Measurements from ENCODE around the gene CIDEC. TPM values are rescaled to one million over a fixed set of nuclear protein-coding genes. Genes with fewer than 3 reads are reported as not detected.
A peak's percentile ranks its signal among the peaks of the same experiment; 100 is the strongest.
"Not testable (repeated sequence)": the region's sequence is repeated elsewhere in the genome, so short reads cannot be mapped to it uniquely, and the experiment has no call there.

CIDEC gene
- total RNA-seq, 2 experiments from 2014 or later: not detected

- H3K4me3 Mint-ChIP-seq; H3K36me3 Mint-ChIP-seq (ENCODE audit: low read depth); POLR2A ChIA-PET; H3K9me3 Mint-ChIP-seq; DNase-seq; H3K27ac Mint-ChIP-seq: not testable (repeated sequence)
- CTCF ChIA-PET: interaction anchor here (2.0 kb wide), 1 partner anchor 8 kb away, joined by 6 read pairs; no protein-coding TSS in a partner anchor
- peaks cover 13% of the 10 kb centered on the region for H3K27me3 Mint-ChIP-seq
- H3K4me1 Mint-ChIP-seq: peaks cover 19% of the 10 kb centered on the region
Observed at GRCh38 chr3:9847870-9848269, 32.2 kb downstream of the CIDEC start.

- ChIA-PET POLR2A (no interaction called here), CTCF (interaction anchor here (2.0 kb wide), 1 partner anchor 9 kb away, joined by 6 read pairs; no protein-coding TSS in a partner anchor)
- Mint-ChIP-seq H3K27me3 (peaks cover 13% of the 10 kb centered on the region), H3K9me3 (no peaks in the 10 kb centered on the region), H3K4me1 (peaks cover 26% of the 10 kb centered on the region), H3K4me3 (no peak overlapping the region), H3K36me3 (ENCODE audit: low read depth) (peaks cover 5% of the 10 kb centered on the region), H3K27ac (no peak overlapping the region)
- no peak for DNase-seq
Observed at GRCh38 chr3:9846931-9847488, 33.0 kb downstream of the CIDEC start.

GRCh38 chr3:9846231-9846630, 33.8 kb downstream of the CIDEC start:
- H3K4me3 Mint-ChIP-seq: no peak overlapping the region
- ChIA-PET CTCF (interaction anchor here (1.5 to 2.0 kb wide), 2 partner anchors 8 to 10 kb away, joined by 3 to 6 read pairs; no protein-coding TSS in a partner anchor), POLR2A (no interaction called here)
- peak overlapping the region; percentile 36 for H3K27ac Mint-ChIP-seq
- peaks cover 6% of the 10 kb centered on the region for H3K27me3 Mint-ChIP-seq
- peaks cover 29% of the 10 kb centered on the region for H3K4me1 Mint-ChIP-seq
- peaks cover 10% of the 10 kb centered on the region for H3K36me3 Mint-ChIP-seq (ENCODE audit: low read depth)
- no peaks in the 10 kb centered on the region for H3K9me3 Mint-ChIP-seq
- no peak for DNase-seq

GRCh38 chr3:9843715-9844438, 36.2 kb downstream of the CIDEC start, which contains the start of gene RPUSD3:
Gene RPUSD3, minus strand, starts transcription at chr3:9844008. Its CDS starts 18 bp downstream, at chr3:9843990.
- H3K36me3 Mint-ChIP-seq (ENCODE audit: low read depth): peaks cover 16% of the 10 kb centered on the region
- POLR2A ChIA-PET: no interaction called here
- H3K9me3 Mint-ChIP-seq: no peaks in the 10 kb centered on the region
- peak; percentile 96 for DNase-seq
- H3K4me3 Mint-ChIP-seq: peak within 1 kb of the TSS; percentile 98
- no peaks in the 10 kb centered on the region for H3K27me3 Mint-ChIP-seq
- CTCF ChIA-PET: interaction anchor here (0.8 to 1.7 kb wide), 4 partner anchors 9 to 89 kb away, joined by 3 to 6 read pairs (median 4); partner anchors contain the start of gene CRELD1
- H3K4me1 Mint-ChIP-seq: peaks cover 29% of the 10 kb centered on the region
- peak within 1 kb of the TSS; percentile 89 for H3K27ac Mint-ChIP-seq

- ChIA-PET POLR2A (no interaction called here), CTCF (interaction anchor here (0.7 to 1.5 kb wide), 4 partner anchors 21 to 90 kb away, joined by 3 to 4 read pairs (median 4); no protein-coding TSS in a partner anchor)
- Mint-ChIP-seq H3K9me3 (no peaks in the 10 kb centered on the region), H3K4me1 (peaks cover 25% of the 10 kb centered on the region), H3K27me3 (no peaks in the 10 kb centered on the region), H3K4me3 (no peak overlapping the region), H3K36me3 (ENCODE audit: low read depth) (peaks cover 24% of the 10 kb centered on the region), H3K27ac (no peak overlapping the region)
- no peak for DNase-seq
Observed at GRCh38 chr3:9841015-9841414, 39.0 kb downstream of the CIDEC start.

DNA sequence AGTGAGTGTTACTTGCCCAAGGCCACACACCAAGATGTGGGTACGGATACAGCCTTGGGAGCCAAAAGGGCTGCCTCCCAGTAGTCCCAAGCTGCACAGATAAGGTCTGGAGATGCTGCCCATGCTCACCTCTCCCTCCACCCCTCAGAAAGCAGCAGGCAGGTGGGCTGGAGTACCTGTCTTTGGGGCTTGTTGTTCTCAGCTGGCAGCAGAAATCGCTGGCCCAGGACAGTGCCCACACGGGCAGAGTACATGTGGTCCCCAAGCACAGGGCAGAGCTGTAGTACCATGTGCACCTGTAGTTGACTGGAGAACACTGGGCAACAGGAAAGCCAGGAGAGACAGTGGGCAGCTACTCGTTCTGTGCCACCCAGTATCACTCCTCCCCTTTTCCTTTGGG, 41.2 kb downstream of the CIDEC start:
- POLR2A ChIA-PET: no interaction called here
- H3K9me3 Mint-ChIP-seq: no peaks in the 10 kb centered on the region
- H3K4me3 Mint-ChIP-seq: no peak overlapping the region
- no peak for DNase-seq
- peaks cover 39% of the 10 kb centered on the region for H3K36me3 Mint-ChIP-seq (ENCODE audit: low read depth)
- H3K27ac Mint-ChIP-seq: no peak overlapping the region
- CTCF ChIA-PET: interaction anchor here (0.6 kb wide), 1 partner anchor 53 kb away, joined by 3 read pairs; no protein-coding TSS in a partner anchor
- no peaks in the 10 kb centered on the region for H3K27me3 Mint-ChIP-seq
- H3K4me1 Mint-ChIP-seq: peaks cover 14% of the 10 kb centered on the region

GRCh38 chr3:9837701-9838582, 42.1 kb downstream of the CIDEC start:
- Mint-ChIP-seq H3K4me3 (no peak overlapping the region), H3K36me3 (ENCODE audit: low read depth) (peaks cover 39% of the 10 kb centered on the region), H3K4me1 (peaks cover 10% of the 10 kb centered on the region), H3K27me3 (no peaks in the 10 kb centered on the region), H3K9me3 (no peaks in the 10 kb centered on the region), H3K27ac (peak overlapping the region; percentile 61)
- POLR2A ChIA-PET: no interaction called here
- CTCF ChIA-PET: interaction anchor here (0.8 to 1.2 kb wide), 3 partner anchors 9 to 32 kb away, joined by 3 to 4 read pairs (median 3); no protein-coding TSS in a partner anchor
- no peak for DNase-seq

- no peak for DNase-seq
- Mint-ChIP-seq H3K4me1 (peaks cover 7% of the 10 kb centered on the region), H3K27ac (no peak overlapping the region), H3K36me3 (ENCODE audit: low read depth) (peaks cover 33% of the 10 kb centered on the region), H3K9me3 (no peaks in the 10 kb centered on the region), H3K4me3 (no peak overlapping the region), H3K27me3 (no peaks in the 10 kb centered on the region)
- POLR2A ChIA-PET: no interaction called here
- CTCF ChIA-PET: no interaction called here
Observed at GRCh38 chr3:9834520-9835380, 45.3 kb downstream of the CIDEC start.

DNA sequence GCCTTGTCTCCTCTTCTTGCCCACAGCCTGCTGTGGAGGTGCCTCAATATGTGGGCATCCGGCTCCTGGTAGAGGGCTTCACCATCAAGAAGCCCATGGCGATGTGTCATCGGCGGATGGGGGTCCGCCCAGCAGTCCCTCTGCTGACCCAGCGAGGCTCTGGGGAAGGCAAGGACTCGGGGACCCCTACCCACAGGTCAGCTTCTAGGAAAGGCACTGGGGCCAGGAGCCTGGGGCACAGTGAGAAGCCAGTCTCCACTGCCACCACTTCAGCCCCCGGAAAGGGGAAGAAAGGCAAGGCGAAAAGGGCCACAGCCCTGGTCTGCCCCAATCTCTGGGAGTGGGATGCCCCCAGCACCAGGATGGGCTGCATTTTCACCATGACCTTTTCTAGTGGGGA, 47.0 kb downstream of the CIDEC start:
- H3K36me3 Mint-ChIP-seq (ENCODE audit: low read depth): peaks cover 28% of the 10 kb centered on the region
- no peaks in the 10 kb centered on the region for H3K9me3 Mint-ChIP-seq
- peaks cover 7% of the 10 kb centered on the region for H3K4me1 Mint-ChIP-seq
- no peak for DNase-seq
- ChIA-PET CTCF (no interaction called here), POLR2A (no interaction called here)
- H3K27me3 Mint-ChIP-seq: no peaks in the 10 kb centered on the region
- H3K4me3 Mint-ChIP-seq: no peak overlapping the region
- no peak overlapping the region for H3K27ac Mint-ChIP-seq

DNA sequence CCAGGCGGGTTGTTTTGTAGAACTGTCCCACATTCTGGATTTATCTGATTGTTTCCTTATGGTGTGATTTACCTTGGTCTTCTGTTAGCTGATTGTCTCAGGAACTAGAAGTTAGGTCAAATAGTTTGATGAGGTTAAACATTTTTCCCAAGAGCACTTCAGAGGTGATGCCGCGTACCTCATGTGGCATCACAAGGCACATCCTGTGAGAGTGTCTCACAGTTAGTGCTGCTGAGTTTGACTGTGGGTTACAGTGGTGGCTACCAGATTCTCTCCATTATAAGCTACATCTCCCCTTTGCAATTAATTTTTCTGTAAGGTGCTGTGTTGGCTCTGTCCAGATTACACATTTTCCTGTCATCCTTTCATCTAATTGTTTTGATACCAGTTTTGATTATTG, 48.8 kb downstream of the CIDEC start:
- DNase-seq: no peak
- Mint-ChIP-seq H3K4me1 (peaks cover 12% of the 10 kb centered on the region), H3K9me3 (no peaks in the 10 kb centered on the region), H3K27ac (no peak overlapping the region), H3K27me3 (no peaks in the 10 kb centered on the region), H3K4me3 (no peak overlapping the region), H3K36me3 (ENCODE audit: low read depth) (peaks cover 28% of the 10 kb centered on the region)
- CTCF ChIA-PET: interaction anchor here (0.7 to 1.6 kb wide), 3 partner anchors 11 to 458 kb away, joined by 3 to 8 read pairs (median 3); no protein-coding TSS in a partner anchor
- POLR2A ChIA-PET: no interaction called here

- H3K4me1 Mint-ChIP-seq: peaks cover 12% of the 10 kb centered on the region
- H3K27ac Mint-ChIP-seq: no peak overlapping the region
- H3K9me3 Mint-ChIP-seq: no peaks in the 10 kb centered on the region
- H3K4me3 Mint-ChIP-seq: no peak overlapping the region
- no peaks in the 10 kb centered on the region for H3K27me3 Mint-ChIP-seq
- peaks cover 11% of the 10 kb centered on the region for H3K36me3 Mint-ChIP-seq (ENCODE audit: low read depth)
- ChIA-PET CTCF (interaction anchor here (0.8 to 1.0 kb wide), 2 partner anchors 8 to 10 kb away, joined by 3 to 4 read pairs; no protein-coding TSS in a partner anchor), POLR2A (no interaction called here)
- DNase-seq: no peak
Observed at GRCh38 chr3:9828801-9829755, 51.0 kb downstream of the CIDEC start.
